IPS DF 6.9 (cell line): ENCODE data around the gene COA5.

Experiments used
- DNase-seq: peaks from one replicate; pipeline ENCODE4 v3.0.0-alpha.2; 2013; ENCODE audit warnings: low read depth, low spot score
- H3K27ac ChIP-seq: one replicate; pipeline ENCODE4 v1.5.1; 2013; ENCODE audit warnings: low read length, control low read depth
- H3K27me3 ChIP-seq: 2 replicates; pipeline ENCODE4 v1.6.1; 2013; ENCODE audit warnings: mild to moderate bottlenecking, low read length; ENCODE audit not compliant: control insufficient read depth, insufficient read depth
- H3K36me3 ChIP-seq: 2 replicates; pipeline ENCODE4 v1.6.1; 2013; ENCODE audit warnings: low read length; ENCODE audit not compliant: control insufficient read depth, insufficient read depth
- H3K4me1 ChIP-seq: 2 replicates; pipeline ENCODE4 v1.6.1; 2013; ENCODE audit warnings: low read length; ENCODE audit not compliant: control insufficient read depth, insufficient read depth
- H3K4me3 ChIP-seq: 2 replicates; pipeline ENCODE4 v1.5.1; 2013; ENCODE audit warnings: mild to moderate bottlenecking, low read length
- H3K9me3 ChIP-seq: 2 replicates; pipeline ENCODE4 v1.6.1; 2013; ENCODE audit warnings: low read length, inconsistent platforms; ENCODE audit not compliant: control insufficient read depth, insufficient read depth
- WGBS: extraction: QIAGEN DNeasy Blood & Tissue Kit; methylation state at CpG from one replicate; pipeline ENCODE4 v1.1.7; 2013; ENCODE audit warnings: mixed read lengths, missing lambda C conversion rate; ENCODE audit not compliant: insufficient read length, insufficient coverage; 5-methylcytosine and 5-hydroxymethylcytosine counted together

COA5 gene

DNA sequence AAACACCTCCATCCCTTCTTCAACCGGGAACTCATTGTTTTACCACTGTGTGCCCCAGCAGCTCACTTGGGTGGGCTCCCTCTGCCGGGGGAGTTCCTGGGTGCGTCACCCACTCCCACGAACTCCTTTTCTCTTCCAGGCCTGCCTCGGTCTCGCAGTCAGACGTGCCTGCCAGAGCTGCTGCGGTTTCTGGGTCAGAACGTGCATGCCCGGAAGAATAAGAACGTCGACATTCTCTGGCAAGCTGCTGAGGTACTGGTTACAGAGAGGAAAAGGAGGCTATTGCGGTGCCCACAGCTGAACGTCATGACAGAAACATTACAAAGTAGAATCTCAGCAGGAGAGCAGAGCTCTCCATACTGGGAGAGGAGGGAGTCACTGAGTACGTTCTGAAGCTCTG, 35.6 kb downstream of the COA5 start:
- Histone ChIP-seq H3K4me3 (no peak overlapping the region), H3K9me3 (no peaks in the 10 kb centered on the region), H3K27ac (no peak overlapping the region), H3K27me3 (no peaks in the 10 kb centered on the region), H3K36me3 (peaks cover 12% of the 10 kb centered on the region), H3K4me1 (no peaks in the 10 kb centered on the region; the same call in 1 of the 2 replicates)
- no CpG with 5 or more reads among the region's 15 CpGs for WGBS
- DNase-seq, result no peak

DNA sequence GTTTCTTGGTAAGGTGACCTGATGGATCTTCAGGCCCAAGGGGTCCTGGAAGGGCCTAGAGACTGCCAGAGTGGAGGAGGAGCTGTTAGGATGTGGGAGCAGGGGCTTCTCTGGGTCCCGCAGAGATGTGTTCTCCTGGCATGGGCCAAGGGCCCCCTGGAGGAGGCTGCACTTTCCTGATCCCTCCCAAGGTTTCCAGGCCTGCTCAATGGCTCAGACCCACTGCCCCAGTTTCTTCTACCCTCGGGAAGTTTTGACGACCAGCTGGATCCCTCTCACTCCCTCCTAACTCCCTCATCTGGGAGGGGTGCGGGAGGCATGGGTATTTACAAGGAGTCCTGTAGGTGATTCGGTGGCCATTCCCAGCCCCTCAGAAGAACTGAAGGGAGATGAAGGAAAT, 36.1 kb downstream of the COA5 start:
- Histone ChIP-seq H3K27me3 (no peaks in the 10 kb centered on the region), H3K4me1 (no peaks in the 10 kb centered on the region; the same call in 1 of the 2 replicates), H3K36me3 (peaks cover 9% of the 10 kb centered on the region), H3K9me3 (no peaks in the 10 kb centered on the region), H3K27ac (no peak overlapping the region), H3K4me3 (no peak overlapping the region)
- no peak for DNase-seq
- WGBS, result no CpG with 5 or more reads among the region's 5 CpGs

DNA sequence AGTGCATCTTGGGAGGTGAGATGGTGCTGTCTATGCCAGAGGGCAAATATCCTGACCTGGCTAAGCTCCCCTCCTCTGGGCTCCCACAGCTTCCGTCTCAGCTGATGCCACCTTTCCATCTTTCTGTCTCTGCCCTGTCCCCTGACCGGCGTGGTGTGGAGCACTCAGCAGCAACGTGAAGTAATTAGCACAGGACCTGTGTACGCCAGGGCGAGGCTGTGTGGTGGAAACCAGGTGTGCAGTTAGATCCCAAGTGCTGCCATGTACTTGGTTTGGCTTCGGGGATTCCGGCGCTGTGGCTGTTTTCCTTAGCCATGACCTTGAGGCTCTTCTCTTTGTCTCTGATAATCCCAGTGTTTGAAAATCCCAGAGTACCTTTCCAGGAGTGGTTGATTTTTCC, 36.5 kb downstream of the COA5 start:
- Histone ChIP-seq H3K27ac (no peak overlapping the region), H3K4me1 (no peaks in the 10 kb centered on the region; the same call in 1 of the 2 replicates), H3K36me3 (peaks cover 8% of the 10 kb centered on the region), H3K9me3 (no peaks in the 10 kb centered on the region), H3K4me3 (no peak overlapping the region), H3K27me3 (no peaks in the 10 kb centered on the region)
- WGBS, result no CpG with 5 or more reads among the region's 9 CpGs
- DNase-seq, result no peak

DNA sequence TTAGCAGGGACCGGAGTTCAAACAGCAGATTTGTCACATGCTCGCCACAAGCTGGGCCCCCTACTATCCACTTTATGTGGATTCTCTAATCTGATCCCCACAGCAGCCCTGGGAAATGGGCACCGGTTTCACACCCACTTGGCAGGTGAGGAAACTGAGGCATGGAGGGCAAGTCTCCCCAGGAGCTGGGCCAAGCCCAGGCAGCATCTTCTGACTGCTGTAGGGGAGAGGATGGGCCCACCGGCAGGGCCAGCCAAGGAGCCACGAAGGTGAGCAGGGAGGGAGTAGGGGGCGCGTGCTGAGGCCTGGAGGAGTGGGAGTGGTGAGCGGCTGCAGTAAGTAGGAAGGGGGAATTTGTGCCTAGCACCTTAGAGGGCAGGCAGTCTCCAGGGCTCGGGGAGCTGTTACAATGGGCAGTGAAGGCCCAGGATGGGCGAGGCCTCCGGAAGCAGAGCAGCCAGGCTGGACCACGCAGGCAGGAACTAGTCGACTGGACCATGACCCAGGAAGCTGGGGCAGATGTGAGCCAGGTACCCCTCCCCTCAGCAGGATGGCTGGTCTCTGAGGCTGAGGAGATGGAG, 37.1 kb downstream of the COA5 start:
- H3K36me3 ChIP-seq, result peaks cover 8% of the 10 kb centered on the region
- WGBS, result no CpG with 5 or more reads among the region's 13 CpGs
- no peaks in the 10 kb centered on the region for H3K27me3 ChIP-seq
- DNase-seq, result no peak
- no peak overlapping the region for H3K4me3 ChIP-seq
- no peaks in the 10 kb centered on the region for H3K9me3 ChIP-seq
- no peaks in the 10 kb centered on the region; the same call in 1 of the 2 replicates for H3K4me1 ChIP-seq
- H3K27ac ChIP-seq, result no peak overlapping the region

DNA sequence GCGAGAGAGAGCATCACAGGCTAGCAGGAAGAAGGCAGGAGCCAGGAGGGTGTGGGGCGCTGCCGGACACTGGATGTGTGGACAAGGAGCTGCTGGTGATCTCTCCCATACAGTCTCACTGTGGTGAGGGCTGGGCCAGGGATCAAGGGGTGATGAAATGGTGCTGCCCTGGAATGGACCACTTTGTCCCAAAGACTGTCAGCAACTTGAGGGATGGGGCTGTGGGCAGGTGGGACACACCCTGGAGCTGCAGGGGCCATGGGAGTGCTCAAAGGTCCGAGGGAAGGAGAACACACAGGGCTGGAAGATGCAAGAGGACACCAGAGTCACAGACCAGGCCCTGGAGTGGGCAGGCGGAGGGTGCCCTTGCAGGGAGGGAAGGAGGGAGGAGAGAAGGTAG, 38.0 kb downstream of the COA5 start:
- Histone ChIP-seq H3K4me1 (no peaks in the 10 kb centered on the region; the same call in 1 of the 2 replicates), H3K27me3 (no peaks in the 10 kb centered on the region), H3K4me3 (no peak overlapping the region), H3K9me3 (no peaks in the 10 kb centered on the region), H3K36me3 (peaks cover 12% of the 10 kb centered on the region), H3K27ac (no peak overlapping the region)
- DNase-seq, result no peak
- WGBS, result no CpG with 5 or more reads among the region's 5 CpGs

DNA sequence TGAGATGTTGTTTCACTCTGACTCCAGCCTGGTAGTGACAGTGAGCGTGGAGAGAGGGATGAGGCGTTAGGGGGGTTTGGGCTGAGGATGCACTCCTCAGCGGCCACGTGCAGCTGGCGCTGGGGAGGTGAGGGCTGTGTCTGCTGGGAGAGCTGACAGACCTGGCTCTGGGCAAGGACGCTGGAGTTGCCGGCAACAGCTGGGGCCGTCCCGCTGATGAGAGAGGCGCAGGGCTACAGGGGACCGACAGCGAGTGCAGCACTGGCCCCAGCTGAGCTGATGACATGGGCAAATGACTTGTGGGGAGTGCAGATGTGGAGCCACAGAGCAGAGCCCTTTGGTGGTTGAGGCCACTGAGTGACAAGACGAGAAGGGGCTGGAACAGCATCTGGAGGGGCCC, 38.4 kb downstream of the COA5 start:
- Histone ChIP-seq H3K27me3 (no peaks in the 10 kb centered on the region), H3K36me3 (peaks cover 15% of the 10 kb centered on the region), H3K9me3 (no peaks in the 10 kb centered on the region), H3K4me1 (no peaks in the 10 kb centered on the region; the same call in 1 of the 2 replicates), H3K4me3 (no peak overlapping the region), H3K27ac (no peak overlapping the region)
- no peak for DNase-seq
- WGBS, result no CpG with 5 or more reads among the region's 13 CpGs

DNA sequence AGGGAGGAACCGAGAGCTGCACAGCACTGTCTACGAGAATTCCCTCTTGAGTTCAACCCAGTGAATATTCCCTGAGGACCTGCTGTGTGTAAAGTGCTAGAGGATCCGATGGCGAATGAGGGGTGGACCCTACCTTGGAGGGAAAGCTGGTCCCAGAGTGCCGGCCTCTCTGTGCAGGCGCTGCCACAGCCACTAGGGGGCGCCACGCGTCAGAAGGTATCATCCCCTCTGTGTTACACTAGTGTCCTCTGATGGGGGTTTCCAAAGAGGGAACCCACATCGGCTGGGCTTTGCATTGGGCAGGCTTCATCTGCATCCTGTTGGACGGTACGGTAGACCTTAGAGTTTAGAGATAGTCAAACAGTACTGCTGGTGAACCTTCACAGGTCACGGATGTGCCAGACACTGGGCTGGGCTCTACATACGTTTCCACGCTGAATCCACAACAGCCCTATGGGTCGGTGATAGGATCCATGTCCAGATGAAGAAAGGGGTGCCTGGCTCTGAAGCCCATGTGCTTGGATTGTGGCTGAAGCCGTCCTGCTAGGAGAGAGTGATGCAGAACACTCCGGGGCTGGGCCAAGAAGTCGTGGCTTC, 39.0 kb downstream of the COA5 start:
- peak; percentile 29 for DNase-seq
- WGBS, result no CpG with 5 or more reads among the region's 19 CpGs

DNA sequence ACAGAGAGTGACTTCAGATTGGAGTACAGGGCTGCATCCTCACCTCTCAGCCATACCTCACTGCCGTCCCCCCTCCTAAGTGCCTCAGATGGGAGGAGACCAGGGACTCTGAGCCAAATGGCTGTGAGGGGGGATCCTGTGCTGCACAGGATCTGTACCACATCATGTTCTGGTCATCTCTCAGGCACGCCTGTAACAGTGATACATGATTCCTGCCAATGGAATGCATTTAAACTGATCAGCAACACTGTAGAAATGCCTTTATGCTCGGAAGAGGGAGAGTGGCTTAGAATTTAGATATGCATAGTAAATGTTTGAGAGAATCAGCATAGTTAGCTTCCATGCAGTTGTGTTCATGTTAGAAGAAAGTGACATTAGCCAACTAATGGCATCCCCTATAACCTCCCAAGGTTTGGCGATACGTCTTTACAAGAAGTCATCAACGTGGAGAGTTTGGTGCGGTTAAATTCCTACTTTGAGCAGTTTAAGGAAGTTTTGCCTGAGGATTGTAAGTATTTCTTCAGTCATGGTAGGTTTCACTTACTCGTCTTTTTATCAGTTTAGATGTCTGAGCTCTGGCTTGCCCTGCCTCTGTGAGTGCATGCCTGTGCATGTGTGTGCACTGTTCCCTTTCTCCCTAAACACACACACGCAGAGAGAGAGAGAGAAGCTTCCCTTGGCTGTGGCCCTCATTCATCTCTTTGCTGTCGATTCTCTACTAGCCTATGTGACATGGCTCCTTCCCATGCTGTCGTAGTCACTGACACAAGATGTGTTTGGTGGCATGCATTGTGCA, 40.0 kb downstream of the COA5 start:
- H3K36me3 ChIP-seq, result peaks cover 19% of the 10 kb centered on the region
- no CpG with 5 or more reads among the region's 11 CpGs for WGBS
- H3K4me1 ChIP-seq, result no peaks in the 10 kb centered on the region; the same call in 1 of the 2 replicates
- no peaks in the 10 kb centered on the region for H3K27me3 ChIP-seq
- H3K4me3 ChIP-seq, result no peak overlapping the region
- no peak overlapping the region for H3K27ac ChIP-seq
- no peaks in the 10 kb centered on the region for H3K9me3 ChIP-seq
- DNase-seq, result no peak

More for the DNA sequence above, 39.0 kb downstream of the COA5 start:
- H3K9me3 ChIP-seq, result no peaks in the 10 kb centered on the region
- H3K36me3 ChIP-seq, result peaks cover 19% of the 10 kb centered on the region
- H3K27me3 ChIP-seq, result no peaks in the 10 kb centered on the region
- H3K4me1 ChIP-seq, result no peaks in the 10 kb centered on the region; the same call in 1 of the 2 replicates
- H3K4me3 ChIP-seq, result no peak overlapping the region
- no peak overlapping the region for H3K27ac ChIP-seq

DNA sequence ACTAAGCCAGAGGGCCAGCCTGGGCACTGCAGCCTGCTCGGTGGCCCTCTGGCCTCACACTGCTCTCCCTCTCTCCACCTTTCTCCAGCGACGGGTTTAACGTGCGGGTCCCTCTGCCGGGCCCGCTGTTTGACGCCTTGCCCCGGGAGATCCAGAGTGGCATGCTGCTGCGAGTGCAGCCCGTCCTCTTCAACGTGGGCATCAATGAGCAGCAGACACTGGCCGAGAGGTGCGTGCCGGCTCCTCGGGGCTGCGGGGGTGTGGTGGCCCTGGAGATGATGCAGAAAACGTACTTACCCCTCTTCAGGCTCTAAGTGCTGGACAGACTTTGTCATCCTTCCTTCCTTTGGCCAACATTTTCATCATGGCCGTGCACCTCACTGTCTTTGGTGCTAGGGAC, 42.4 kb downstream of the COA5 start:
- no CpG with 5 or more reads among the region's 19 CpGs for WGBS
- no peaks in the 10 kb centered on the region for H3K27me3 ChIP-seq
- H3K4me3 ChIP-seq, result no peak overlapping the region
- H3K27ac ChIP-seq, result no peak overlapping the region
- DNase-seq, result no peak
- H3K36me3 ChIP-seq, result peaks cover 19% of the 10 kb centered on the region
- no peaks in the 10 kb centered on the region for H3K9me3 ChIP-seq
- H3K4me1 ChIP-seq, result no peaks in the 10 kb centered on the region

DNA sequence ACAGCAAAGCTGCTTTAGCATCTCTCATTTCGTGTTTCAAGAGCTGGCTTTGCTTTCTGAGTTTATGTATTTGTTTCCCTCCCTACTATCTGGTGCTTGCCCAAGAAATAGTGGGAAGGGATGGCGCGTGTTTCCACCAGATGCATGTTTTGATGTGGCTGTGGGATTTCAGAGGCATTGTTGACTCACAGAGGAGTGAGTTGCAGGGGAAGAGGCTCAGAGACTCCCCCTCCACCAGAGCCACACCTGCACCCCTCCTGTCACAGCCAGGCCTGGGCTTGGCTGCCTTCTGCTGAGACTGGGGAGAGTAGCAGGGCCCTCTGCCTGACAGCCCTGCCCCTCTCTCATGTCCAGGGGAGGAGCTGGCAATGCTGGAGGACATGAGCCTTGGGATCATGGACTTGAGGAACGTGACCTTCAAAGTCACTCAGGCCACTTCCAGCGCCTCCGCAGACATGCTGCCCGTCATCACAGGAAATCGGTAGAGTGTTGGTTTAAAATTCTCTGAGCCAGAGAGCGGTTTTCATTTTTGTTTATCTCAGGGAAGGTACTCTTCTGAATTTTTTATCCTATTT, 42.9 kb downstream of the COA5 start:
- DNase-seq, result no peak
- Histone ChIP-seq H3K27me3 (no peaks in the 10 kb centered on the region), H3K9me3 (no peaks in the 10 kb centered on the region), H3K4me3 (no peak overlapping the region), H3K36me3 (peaks cover 19% of the 10 kb centered on the region), H3K27ac (no peak overlapping the region), H3K4me1 (no peaks in the 10 kb centered on the region)
- WGBS, result no CpG with 5 or more reads among the region's 9 CpGs
